ENCODE data around the gene NDST1.

DNA sequence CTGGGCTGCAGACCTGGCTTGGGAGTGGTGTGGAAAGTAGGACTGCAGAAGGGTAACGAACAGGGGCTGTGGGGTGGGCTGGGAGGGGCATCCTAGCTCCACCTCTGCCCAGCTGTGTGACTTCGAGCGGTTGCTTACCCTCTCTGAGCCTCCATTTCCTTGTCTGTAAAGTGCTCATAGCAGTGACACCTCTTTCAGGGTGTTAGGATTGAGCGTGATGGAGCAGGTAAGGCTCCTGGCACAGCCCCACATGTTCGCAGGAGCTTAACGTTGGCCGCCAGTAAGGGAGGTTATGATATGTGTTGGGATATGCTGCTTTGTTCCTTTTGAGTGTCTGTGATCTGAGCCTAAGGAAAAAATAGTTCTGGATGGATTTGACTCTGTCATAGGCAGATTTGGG lies 2.1 kb downstream of the NDST1 start:
- TF ChIP-seq, protein P1, sequence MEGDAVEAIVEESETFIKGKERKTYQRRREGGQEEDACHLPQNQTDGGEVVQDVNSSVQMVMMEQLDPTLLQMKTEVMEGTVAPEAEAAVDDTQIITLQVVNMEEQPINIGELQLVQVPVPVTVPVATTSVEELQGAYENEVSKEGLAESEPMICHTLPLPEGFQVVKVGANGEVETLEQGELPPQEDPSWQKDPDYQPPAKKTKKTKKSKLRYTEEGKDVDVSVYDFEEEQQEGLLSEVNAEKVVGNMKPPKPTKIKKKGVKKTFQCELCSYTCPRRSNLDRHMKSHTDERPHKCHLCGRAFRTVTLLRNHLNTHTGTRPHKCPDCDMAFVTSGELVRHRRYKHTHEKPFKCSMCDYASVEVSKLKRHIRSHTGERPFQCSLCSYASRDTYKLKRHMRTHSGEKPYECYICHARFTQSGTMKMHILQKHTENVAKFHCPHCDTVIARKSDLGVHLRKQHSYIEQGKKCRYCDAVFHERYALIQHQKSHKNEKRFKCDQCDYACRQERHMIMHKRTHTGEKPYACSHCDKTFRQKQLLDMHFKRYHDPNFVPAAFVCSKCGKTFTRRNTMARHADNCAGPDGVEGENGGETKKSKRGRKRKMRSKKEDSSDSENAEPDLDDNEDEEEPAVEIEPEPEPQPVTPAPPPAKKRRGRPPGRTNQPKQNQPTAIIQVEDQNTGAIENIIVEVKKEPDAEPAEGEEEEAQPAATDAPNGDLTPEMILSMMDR (IDR thresholded peaks at IDR 0.05; ENCODE audit: insufficient read depth, low read length, poor library complexity, severe bottlenecking) = no peak
- TF ChIP-seq EZH2phosphoT487 (conservative IDR thresholded peaks at IDR 0.05; ENCODE audit: low read length) = no peak
